Lung (tissue), 12 donors: ENCODE measurements around the gene AFDN. TPM values are rescaled to one million over a fixed set of nuclear protein-coding genes. Genes with fewer than 3 reads are reported as not detected.

Experiments used
- ATAC-seq: fragments of 200-7000 bp; cut with Tn5 transposase; one replicate; pipeline ENCODE4 v1.9.1; 2020; ENCODE audit warnings: moderate number of reproducible peaks; ENCODE audit not compliant: insufficient read depth, low FRiP score
- DNase-seq, 3 donors: peaks; one replicate each; pipeline ENCODE4 v3.0.0-alpha.2; 2013 to 2017
- H3K27ac ChIP-seq, 2 donors: one replicate each; pipeline ENCODE4 v1.5.1; 2013; ENCODE audit warnings: mild to moderate bottlenecking in 2 of 2, moderate library complexity in 2 of 2, control low read depth in 1 of 2, inconsistent platforms in 1 of 2, low read depth in 1 of 2, low read length in 1 of 2
- H3K27me3 ChIP-seq, 3 donors: one replicate each; pipeline ENCODE4 v1.5.1; 2013; ENCODE audit warnings: low read length in 2 of 3; ENCODE audit not compliant: control insufficient read depth in 3 of 3, insufficient read depth in 3 of 3
- H3K36me3 ChIP-seq, 4 donors: one replicate each; pipeline ENCODE4 v1.5.1; 2013; ENCODE audit warnings: low read length in 4 of 4, mild to moderate bottlenecking in 1 of 4, moderate library complexity in 1 of 4; ENCODE audit not compliant: control insufficient read depth in 4 of 4, insufficient read depth in 4 of 4
- H3K4me1 ChIP-seq, 5 donors: one replicate each; pipeline ENCODE4 v1.5.1; 2013; ENCODE audit warnings: low read length in 5 of 5, mild to moderate bottlenecking in 2 of 5, moderate library complexity in 1 of 5; ENCODE audit not compliant: control insufficient read depth in 5 of 5, insufficient read depth in 5 of 5
- H3K4me3 ChIP-seq: one replicate; pipeline ENCODE4 v1.5.1; 2013; ENCODE audit warnings: mild to moderate bottlenecking, control low read depth, moderate library complexity
- H3K9ac ChIP-seq, 2 donors: one replicate each; pipeline ENCODE4 v1.5.1; 2013; ENCODE audit warnings: low read length in 2 of 2, control low read depth in 1 of 2; ENCODE audit not compliant: insufficient read depth in 1 of 2
- H3K9me3 ChIP-seq, 4 donors: one replicate each; pipeline ENCODE4 v1.5.1; 2013; ENCODE audit warnings: low read length in 3 of 4, mild to moderate bottlenecking in 1 of 4, moderate library complexity in 1 of 4; ENCODE audit not compliant: control insufficient read depth in 4 of 4, insufficient read depth in 3 of 4
- WGBS, 2 donors: extraction: QIAGEN DNeasy Blood & Tissue Kit; methylation state at CpG; one replicate each; pipeline ENCODE4 v1.1.7; 2013; 5-methylcytosine and 5-hydroxymethylcytosine counted together
- polyA plus RNA-seq, 2 donors: library from polyadenylated mRNA; stranded (reverse); fragments of 200-250 nt; gene quantifications; one replicate each; pipeline ENCODE4 v1.2.1, GENCODE V29; 2013
- total RNA-seq, 2 donors: library from RNA; depleted of rRNA in 1 of 2; stranded (reverse); fragments of >200 nt in 1 of 2; gene quantifications; one replicate each; pipeline ENCODE4 v1.2.1, GENCODE V29; 2014 to 2021
- TF ChIP-seq, protein P1 (sequence below): IDR thresholded peaks from 2 replicates; pipeline ENCODE4 v1.5.1; 2012; ENCODE audit warnings: mild to moderate bottlenecking; ENCODE audit errors: control extremely low read depth, extremely low read depth
- donor health status: control.
- donor health status: control.
- donor health status: Bipolar disorder and iron deficiency.
- donor health status: healthy.
- donor health status: DM: yes; HTN: yes; CAD: no.

AFDN gene
- total and polyA plus RNA-seq, 4 donors = 47.6 to 407 (median 117) TPM

DNA sequence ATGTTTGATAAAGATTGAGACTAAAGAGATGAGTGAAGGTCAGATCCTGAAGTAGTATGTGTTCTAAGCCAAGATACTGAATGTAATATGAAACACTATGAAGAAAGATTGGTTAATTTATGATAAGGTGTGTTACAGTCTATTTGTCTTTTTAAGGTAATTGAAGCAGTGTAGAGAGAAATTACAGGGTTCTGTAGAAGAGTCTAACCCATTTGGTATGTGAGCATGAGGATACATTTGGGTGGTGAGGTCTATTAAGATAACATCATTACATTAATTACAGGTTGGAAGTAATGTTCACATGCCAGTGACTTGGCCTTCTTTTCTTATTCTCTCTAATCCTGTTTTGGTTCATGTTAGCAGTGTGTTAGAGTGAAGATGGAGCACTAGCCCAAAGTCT is 61.4 kb downstream of the AFDN start:
- no peak for ATAC-seq
- H3K4me1 ChIP-seq = peaks cover 0 to 4% (median 0%) of the 10 kb centered on the region in 5 donors
- H3K9ac ChIP-seq = no peak overlapping the region
- H3K9me3 ChIP-seq = no peaks in the 10 kb centered on the region
- TF ChIP-seq, protein P1, sequence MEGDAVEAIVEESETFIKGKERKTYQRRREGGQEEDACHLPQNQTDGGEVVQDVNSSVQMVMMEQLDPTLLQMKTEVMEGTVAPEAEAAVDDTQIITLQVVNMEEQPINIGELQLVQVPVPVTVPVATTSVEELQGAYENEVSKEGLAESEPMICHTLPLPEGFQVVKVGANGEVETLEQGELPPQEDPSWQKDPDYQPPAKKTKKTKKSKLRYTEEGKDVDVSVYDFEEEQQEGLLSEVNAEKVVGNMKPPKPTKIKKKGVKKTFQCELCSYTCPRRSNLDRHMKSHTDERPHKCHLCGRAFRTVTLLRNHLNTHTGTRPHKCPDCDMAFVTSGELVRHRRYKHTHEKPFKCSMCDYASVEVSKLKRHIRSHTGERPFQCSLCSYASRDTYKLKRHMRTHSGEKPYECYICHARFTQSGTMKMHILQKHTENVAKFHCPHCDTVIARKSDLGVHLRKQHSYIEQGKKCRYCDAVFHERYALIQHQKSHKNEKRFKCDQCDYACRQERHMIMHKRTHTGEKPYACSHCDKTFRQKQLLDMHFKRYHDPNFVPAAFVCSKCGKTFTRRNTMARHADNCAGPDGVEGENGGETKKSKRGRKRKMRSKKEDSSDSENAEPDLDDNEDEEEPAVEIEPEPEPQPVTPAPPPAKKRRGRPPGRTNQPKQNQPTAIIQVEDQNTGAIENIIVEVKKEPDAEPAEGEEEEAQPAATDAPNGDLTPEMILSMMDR = no peak
- no peaks in the 10 kb centered on the region for H3K27me3 ChIP-seq
- peaks cover 6 to 25% (median 12%) of the 10 kb centered on the region in 4 donors for H3K36me3 ChIP-seq
- H3K27ac ChIP-seq = no peak overlapping the region
- H3K4me3 ChIP-seq = no peak overlapping the region
- DNase-seq = no peak

DNA sequence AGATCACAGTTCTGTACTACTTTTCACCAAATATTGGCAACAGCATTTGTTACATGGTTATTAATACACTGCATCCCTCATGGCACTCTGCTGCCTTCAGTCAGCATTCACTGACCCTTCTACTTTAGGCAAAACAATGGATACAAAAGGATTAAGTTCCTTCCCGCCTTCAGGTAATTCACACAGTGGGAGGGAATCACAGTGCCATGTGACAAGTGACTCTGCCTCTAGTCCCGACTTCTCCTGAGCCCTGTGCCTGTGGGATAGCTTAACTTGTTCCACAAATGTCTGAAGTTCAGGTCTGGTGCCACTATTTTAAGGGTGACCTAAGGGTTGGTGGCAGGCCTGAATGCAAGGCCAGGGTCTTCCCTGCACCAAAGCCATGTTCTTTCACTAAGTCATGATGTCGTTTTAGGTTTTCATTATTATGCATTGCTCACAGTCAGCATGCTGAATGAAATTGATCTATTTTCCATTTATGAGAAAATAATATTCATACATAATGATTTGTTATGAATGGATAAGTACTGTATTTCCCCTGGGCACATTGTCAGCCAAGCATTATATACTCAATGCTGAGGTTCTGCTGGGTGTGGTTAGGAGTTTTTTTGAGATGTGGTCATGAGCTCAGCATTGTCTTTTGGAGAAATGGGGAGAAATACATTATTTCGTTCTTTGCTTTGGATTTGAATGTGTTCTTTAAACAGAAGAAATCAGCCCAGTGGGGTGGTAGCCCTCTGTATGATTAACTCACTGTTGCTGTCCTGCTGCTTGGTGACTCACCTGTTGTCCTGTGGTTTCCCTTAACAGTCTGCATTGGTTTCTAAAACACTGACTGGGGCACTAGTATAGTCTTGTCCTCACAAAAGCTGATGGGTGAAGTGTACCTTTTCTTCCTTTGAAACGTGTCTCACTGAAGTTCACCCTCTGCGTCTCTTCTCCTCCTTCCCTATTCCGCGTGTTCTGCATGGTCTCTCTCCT is 66.4 kb downstream of the AFDN start:
- H3K9me3 ChIP-seq = no peaks in the 10 kb centered on the region
- no peak for DNase-seq
- ATAC-seq = no peak
- H3K27me3 ChIP-seq = no peaks in the 10 kb centered on the region
- WGBS, 2 donors = 85 to 88% methylated on average over 8 of the region's 8 CpGs
- H3K4me1 ChIP-seq = peaks cover 0 to 2% (median 0%) of the 10 kb centered on the region in 5 donors
- H3K36me3 ChIP-seq = peaks cover 8 to 19% (median 12%) of the 10 kb centered on the region in 4 donors
- H3K4me3 ChIP-seq = no peak overlapping the region
- TF ChIP-seq, protein P1 = no peak
- no peak overlapping the region for H3K9ac ChIP-seq
- H3K27ac ChIP-seq = peak overlapping the region in 1 of 2 donors; percentile 40

DNA sequence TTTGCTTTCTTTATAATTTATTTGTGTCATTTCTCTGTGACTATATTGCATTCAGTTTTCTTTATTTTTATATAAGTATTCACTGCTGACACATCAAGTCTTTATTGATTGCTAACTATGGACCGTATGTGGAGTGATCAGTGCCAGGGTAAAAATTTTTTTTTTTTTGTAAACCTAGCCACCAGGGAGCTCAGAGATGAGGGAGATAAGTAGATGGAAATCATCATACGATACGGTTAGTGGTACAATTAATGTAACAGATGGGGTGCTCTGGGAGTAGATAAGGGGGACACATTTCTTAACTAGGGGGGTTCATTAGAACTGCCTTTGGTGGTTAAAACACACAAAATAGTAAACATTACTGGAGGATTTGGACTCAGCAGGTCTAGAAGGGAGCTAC is 68.3 kb downstream of the AFDN start:
- Histone ChIP-seq H3K9me3 (no peaks in the 10 kb centered on the region), H3K36me3 (peaks cover 6 to 9% (median 8%) of the 10 kb centered on the region in 4 donors), H3K4me3 (no peak overlapping the region), H3K9ac (no peak overlapping the region), H3K27ac (no peak overlapping the region), H3K27me3 (no peaks in the 10 kb centered on the region), H3K4me1 (peaks cover 0 to 2% (median 0%) of the 10 kb centered on the region in 5 donors)
- 86 to 89% methylated on average over 3 of the region's 3 CpGs for WGBS, 2 donors
- no peak for DNase-seq
- TF ChIP-seq, protein P1 = no peak
- ATAC-seq = no peak
